Measurements from ENCODE around the gene MAP3K12.
A peak's percentile ranks its signal among the peaks of the same experiment; 100 is the strongest.
"Not testable (repeated sequence)": the region's sequence is repeated elsewhere in the genome, so short reads cannot be mapped to it uniquely, and the experiment has no call there.

Gene MAP3K12

GRCh38 chr12:53467082-53467481, 32.2 kb downstream of the MAP3K12 start:
- DNase-seq (ENCODE audit: low read depth) = no peak

- no peak for DNase-seq (ENCODE audit: low read depth)
These were observed 32.6 kb downstream of the MAP3K12 start for GRCh38 chr12:53466640-53467039.

- no peak for DNase-seq (ENCODE audit: low read depth)
These were observed 33.6 kb downstream of the MAP3K12 start for GRCh38 chr12:53465679-53466078.

- DNase-seq (ENCODE audit: low read depth) = no peak
These were observed 34.4 kb downstream of the MAP3K12 start for GRCh38 chr12:53464685-53465418.

GRCh38 chr12:53463802-53464560, 35.3 kb downstream of the MAP3K12 start:
- DNase-seq (ENCODE audit: low read depth) = no peak

GRCh38 chr12:53462935-53463334, 36.3 kb downstream of the MAP3K12 start:
- no peak for DNase-seq (ENCODE audit: low read depth)

GRCh38 chr12:53461591-53461990, 37.7 kb downstream of the MAP3K12 start:
- no peak for DNase-seq (ENCODE audit: low read depth)

- DNase-seq (ENCODE audit: low read depth) = no peak
These were observed 38.2 kb downstream of the MAP3K12 start for GRCh38 chr12:53461059-53461458.

GRCh38 chr12:53459097-53459496, 40.2 kb downstream of the MAP3K12 start:
- DNase-seq (ENCODE audit: low read depth) = no peak

GRCh38 chr12:53456654-53457366, 42.4 kb downstream of the MAP3K12 start:
- no peak for DNase-seq (ENCODE audit: low read depth)

- DNase-seq (ENCODE audit: low read depth) = no peak
These were observed 44.6 kb downstream of the MAP3K12 start for GRCh38 chr12:53454707-53455106.

- no peak for DNase-seq (ENCODE audit: low read depth)
These were observed 45.2 kb downstream of the MAP3K12 start for GRCh38 chr12:53453953-53454640.

GRCh38 chr12:53452159-53453077, 46.8 kb downstream of the MAP3K12 start:
- peak; percentile 72 for DNase-seq (ENCODE audit: low read depth)

GRCh38 chr12:53451661-53452158, 47.5 kb downstream of the MAP3K12 start, which contains the start of gene PCBP2:
PCBP2 (plus strand) TSS chr12:53452102; CDS start chr12:53454801, 2,699 bp downstream.
- DNase-seq (ENCODE audit: low read depth) = peak; percentile 96

GRCh38 chr12:53450936-53451335, 48.3 kb downstream of the MAP3K12 start:
- no peak for DNase-seq (ENCODE audit: low read depth)

GRCh38 chr12:53444593-53445325, 54.5 kb downstream of the MAP3K12 start:
- DNase-seq (ENCODE audit: low read depth) = not testable (repeated sequence)

- DNase-seq (ENCODE audit: low read depth) = no peak
These were observed 55.3 kb downstream of the MAP3K12 start for GRCh38 chr12:53443955-53444354.

- DNase-seq (ENCODE audit: low read depth) = peak; percentile 98
These were observed 58.0 kb downstream of the MAP3K12 start, which contains the start of gene PRR13 for GRCh38 chr12:53441040-53441833. PRR13 (plus strand) TSS chr12:53441734; CDS start chr12:53442715, 981 bp downstream.

- DNase-seq (ENCODE audit: low read depth) = not testable (repeated sequence)
These were observed 59.7 kb downstream of the MAP3K12 start for GRCh38 chr12:53439582-53439981.
